NCI-H524 treated with DMSO at 0.1 percent for 48 hours (cell line): ENCODE data around the gene GDF9.
"Not testable (repeated sequence)": the region's sequence is repeated elsewhere in the genome, so short reads cannot be mapped to it uniquely, and the experiment has no call there.

ENCODE experiments used
- DNase-seq: peaks from one replicate; lab custom pipeline; 2025; lab: John Stamatoyannopoulos, UW

The GDF9 gene

DNA sequence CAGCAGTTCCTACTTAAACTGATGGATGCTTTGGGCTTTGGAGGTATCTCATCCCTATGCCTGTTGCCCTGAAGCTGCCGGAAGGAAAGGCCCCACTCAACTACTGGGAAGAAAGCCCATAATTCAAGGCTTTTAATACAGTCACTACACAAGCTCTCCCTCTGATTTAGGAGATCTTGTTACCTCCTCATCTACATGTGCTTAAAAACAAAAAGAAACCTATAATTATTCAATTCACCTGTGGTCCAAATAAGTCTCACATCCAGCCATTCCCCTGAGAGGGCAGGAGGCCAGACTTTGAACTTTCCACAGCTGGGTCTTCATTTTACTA lies 6.5 kb upstream of the GDF9 start:
- DNase-seq: no peak

DNA sequence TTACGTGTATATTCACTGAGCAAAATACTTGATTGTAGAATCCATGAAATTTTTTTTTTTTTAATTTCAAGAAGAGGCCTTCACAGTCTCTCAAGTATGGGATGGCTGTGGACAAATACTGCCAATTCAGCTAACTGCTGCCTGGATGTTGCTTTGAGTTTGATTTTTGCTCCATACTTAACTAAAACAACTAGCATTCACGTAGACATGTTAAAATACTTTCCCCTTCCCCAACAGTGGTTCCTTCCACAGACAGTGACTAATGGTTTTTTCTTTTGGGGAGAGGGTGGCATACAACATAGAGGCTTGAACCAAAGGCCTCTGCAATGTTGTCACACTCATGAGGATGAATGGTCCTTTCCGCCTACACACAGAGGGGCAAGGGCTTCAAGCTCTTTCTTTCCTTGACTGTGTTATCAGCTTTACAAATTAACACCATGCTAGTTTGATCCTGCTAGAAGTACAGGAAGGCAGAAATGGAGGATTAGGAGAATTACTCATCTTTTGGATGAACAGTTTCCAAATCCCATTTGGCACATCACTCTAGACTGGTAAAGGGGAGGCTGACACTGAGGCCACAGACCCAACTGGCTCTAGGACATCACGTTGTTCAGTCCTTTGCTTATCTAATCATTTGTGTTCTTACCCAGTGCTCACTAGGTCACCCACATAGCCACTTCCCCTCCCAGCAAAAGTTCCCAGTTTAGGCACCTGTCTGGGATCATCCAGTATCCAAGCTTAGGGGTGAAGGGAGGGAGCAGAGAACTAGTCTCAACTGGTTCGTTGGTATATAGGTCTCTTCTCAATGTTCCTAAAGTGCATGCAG lies 5.4 kb upstream of the GDF9 start:
- DNase-seq: no peak

GRCh38 chr5:132870801-132871200 lies 4.5 kb upstream of the GDF9 start:
- DNase-seq: no peak

GRCh38 chr5:132868754-132869153 lies 2.5 kb upstream of the GDF9 start:
- DNase-seq: no peak

- DNase-seq: no peak
These were observed 780 bp upstream of the GDF9 start for GRCh38 chr5:132867046-132867451.

- no peak for DNase-seq
These were observed 464 bp downstream of the GDF9 start for GRCh38 chr5:132865668-132866341.

GRCh38 chr5:132860742-132861141 lies 5.5 kb downstream of the GDF9 start:
- DNase-seq: no peak

DNA sequence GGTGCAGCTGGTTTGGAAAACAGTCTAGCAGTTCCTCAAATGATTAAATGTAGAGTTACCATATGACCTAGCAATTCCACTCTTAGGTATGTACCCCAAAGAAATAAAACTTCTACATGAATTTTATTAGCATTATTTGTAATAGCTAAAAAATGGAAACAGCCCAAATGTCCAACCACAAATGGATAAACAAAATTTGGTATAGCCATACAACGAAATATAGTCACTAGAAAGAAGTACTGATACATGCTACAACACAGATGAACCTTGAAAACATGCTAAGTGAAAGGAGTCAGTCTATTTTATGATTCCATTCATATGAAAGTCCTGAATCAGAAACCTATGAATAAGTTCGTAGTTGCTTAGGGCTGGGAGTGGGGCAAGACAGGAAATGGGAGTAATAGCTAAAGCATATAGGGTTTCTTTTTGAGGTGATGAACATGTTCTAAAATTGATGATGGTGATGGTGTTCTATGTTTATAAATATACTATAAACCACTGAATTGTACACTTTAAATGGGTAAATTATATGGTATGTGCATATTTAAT lies 6.3 kb downstream of the GDF9 start:
- no peak for DNase-seq

DNA sequence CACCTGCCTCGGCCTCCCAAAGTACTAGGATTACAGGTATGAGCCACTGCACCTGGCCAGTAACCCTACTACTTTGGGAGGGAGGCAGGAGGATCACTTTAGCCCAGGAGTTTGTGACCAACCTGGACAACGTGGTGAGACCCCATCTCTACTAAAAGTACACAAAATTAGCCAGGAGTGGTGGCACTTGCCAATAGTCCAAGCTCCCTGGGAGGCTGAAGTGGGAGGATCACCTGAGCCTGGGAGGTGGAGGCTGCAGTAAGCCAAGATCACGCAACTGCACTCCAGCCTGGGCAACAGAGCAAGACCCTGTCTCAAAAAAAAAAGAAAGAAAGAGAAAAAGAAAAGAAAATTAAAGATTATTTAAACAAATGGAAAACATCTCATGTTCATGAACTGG lies 10.3 kb downstream of the GDF9 start:
- no peak for DNase-seq

DNA sequence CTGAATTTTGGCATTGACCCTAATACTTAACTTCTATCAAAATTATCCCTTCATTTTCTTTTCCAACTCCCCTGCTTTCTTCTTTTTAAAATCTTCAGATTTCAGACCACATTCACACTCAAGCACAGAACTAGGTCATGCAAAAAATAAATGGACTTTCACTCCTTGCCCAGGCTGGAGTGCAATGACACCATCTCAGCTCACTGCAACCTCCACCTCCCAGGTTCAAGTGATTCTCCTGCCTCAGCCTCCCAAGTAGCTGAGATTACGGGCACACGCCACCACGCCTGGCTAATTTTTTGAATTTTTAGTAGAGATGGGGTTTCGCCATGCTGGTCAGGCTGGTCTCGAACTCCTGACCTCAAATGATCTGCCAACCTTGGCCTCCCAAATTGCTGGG lies 11.3 kb downstream of the GDF9 start:
- not testable (repeated sequence) for DNase-seq

DNA sequence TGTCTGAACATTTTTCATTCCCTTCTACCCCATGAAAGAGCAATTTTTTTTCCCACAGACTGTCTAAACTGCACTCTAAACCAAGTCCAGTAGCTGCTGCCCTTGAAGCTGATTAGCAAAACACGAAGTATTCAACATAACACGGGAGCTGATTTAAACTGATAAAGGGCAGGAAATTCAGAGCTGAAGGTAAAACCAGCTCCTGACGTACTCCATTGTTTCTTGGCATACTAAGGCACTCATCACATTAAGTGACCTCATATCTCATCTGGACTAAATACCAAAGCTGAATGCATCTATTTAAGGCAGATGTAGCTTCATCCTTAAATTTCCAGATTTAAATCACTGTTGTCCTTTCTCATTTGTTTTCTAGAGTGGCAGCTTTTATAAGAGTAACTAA lies 12.0 kb downstream of the GDF9 start:
- no peak for DNase-seq

GRCh38 chr5:132853790-132854189 lies 12.5 kb downstream of the GDF9 start:
- no peak for DNase-seq

- DNase-seq: no peak
These were observed 12.9 kb downstream of the GDF9 start for GRCh38 chr5:132853323-132853722.

DNA sequence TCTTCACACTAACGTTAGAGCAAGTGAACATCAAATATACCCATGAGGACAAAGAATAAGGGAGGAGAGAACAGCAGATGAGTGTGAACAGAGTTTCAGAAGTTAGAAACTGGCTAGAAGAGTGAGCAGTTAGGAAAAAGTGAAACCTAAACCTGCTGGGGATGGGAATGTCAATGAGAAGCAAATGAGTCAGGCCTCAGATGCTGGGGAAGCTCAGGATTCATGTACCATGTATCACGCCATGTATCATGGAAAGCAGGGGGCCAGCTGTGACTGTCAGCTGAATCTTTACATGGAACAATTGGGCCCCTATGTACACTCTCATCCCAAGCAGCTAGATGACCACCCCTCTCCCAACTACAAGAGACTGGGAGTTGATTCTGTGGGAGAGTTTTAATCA lies 16.2 kb downstream of the GDF9 start:
- no peak for DNase-seq

DNA sequence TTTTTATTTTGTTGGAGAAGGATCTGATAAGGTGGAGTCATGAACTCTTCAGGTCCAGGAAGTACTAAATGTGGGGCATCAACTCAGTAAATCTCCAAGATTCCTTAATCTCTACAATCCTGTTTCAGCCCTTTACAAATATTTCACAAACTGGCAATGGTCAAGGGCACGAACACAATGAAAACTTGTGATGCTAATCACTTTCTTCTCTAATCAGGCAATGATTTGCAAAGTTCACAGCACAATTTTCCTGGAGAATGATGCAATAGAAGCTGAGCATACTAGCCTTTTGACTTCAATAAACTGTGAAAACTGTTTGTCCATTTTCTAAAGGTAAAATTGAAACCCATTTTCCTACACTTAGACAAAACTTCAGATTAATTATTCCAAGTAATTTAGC lies 16.9 kb downstream of the GDF9 start:
- no peak for DNase-seq

DNA sequence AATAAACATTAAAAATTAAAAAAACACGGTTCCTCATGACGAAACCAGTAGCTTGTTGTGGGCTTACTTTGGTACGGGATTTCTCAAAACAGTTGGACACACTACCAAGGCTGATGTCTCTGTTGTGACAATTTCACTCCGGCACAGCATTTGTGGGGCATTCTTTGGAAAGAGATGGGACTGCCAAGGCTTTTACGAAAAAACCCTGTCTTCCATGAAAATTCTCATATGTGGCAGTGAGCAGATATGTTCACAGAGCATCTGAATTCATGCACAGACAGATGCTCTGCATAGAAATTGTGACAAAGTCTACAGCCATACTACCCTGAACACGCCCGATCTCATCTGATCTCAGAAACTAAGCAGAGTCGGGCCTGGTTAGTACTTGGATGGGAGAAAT lies 18.0 kb downstream of the GDF9 start:
- DNase-seq: no peak

DNA sequence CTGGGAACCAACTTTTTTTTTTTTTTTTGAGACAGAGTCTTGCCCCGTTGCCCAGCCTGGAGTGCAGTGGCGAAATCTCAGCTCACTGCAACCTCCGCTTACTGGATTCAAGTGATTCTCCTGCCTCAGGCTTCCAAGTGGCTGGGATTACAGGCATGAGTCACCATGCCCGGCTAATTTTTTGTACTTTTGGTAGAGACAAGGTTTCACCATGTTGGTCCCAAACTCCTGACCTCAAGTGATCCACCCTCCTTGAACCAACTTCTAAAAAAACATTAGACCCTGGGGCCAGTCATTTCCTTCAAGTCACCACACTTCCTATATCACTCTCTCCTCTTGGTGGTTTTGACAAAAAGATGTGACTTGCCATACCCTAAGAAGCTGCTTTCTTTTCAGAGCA lies 25.0 kb downstream of the GDF9 start:
- DNase-seq: no peak

- DNase-seq: no peak
These were observed 25.4 kb downstream of the GDF9 start for GRCh38 chr5:132840896-132841295.

GRCh38 chr5:132840313-132840712 lies 26.0 kb downstream of the GDF9 start:
- no peak for DNase-seq

GRCh38 chr5:132839426-132840301 lies 26.6 kb downstream of the GDF9 start:
- no peak for DNase-seq

DNA sequence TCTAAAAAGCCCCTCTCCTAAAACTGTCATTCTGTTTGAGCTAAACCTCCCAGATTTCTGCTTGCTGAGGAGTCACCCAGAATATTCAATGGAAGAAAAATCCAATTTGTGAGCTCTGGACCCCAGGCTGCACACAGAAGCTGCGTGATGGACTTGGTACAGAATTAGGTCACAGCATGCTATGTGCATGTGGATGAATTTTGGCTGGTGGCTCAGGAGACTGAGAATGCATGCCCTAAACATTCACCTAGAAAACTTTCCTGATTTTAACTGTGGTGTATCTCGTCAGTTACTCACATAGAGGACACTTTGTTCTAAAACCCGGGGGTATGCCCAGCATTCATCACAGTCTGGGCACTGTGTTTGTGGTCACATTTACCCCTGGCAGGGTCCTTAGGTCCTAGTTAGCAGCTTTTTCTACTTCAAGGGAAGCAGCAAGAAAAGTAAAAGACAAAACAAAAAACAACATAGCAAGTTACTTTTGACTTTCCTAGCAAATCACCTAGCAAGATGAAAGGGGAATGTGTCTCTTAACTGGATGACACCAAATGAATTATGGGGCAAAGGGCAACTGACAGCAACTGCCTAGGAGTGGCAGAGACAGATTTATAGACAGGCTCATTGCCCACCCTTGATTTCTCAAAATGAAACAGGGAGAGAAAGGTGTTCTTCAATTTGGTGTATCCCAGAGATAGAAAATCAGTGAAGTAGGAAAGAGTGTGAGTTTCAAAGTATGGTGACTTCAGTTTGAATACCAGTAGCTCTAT lies 27.6 kb downstream of the GDF9 start:
- DNase-seq: no peak

- DNase-seq: no peak
These were observed 28.4 kb downstream of the GDF9 start for GRCh38 chr5:132837868-132838267.
